Subcutaneous adipose tissue (tissue), 4 donors: ENCODE data around the gene RTN4R. TPM values are rescaled to one million over a fixed set of nuclear protein-coding genes. Genes with fewer than 3 reads are reported as not detected.

Experiments
- total RNA-seq, 4 donors: library from RNA; depleted of rRNA; stranded (reverse); fragments of >200 nt; gene quantifications; one replicate each; pipeline ENCODE4 v1.1.0, GENCODE V29; 2016
- TF ChIP-seq, protein P1 (sequence below): fragments of 450-650 bp; IDR thresholded peaks from one replicate; pipeline ENCODE4 v1.5.1; 2016; ENCODE audit warnings: low read depth, mild to moderate bottlenecking, control low read depth, antibody characterized with exemption, moderate library complexity

RTN4R gene
- total RNA-seq, 4 donors from 2014 or later, result 0.68 to 0.82 TPM; not detected in 2

DNA sequence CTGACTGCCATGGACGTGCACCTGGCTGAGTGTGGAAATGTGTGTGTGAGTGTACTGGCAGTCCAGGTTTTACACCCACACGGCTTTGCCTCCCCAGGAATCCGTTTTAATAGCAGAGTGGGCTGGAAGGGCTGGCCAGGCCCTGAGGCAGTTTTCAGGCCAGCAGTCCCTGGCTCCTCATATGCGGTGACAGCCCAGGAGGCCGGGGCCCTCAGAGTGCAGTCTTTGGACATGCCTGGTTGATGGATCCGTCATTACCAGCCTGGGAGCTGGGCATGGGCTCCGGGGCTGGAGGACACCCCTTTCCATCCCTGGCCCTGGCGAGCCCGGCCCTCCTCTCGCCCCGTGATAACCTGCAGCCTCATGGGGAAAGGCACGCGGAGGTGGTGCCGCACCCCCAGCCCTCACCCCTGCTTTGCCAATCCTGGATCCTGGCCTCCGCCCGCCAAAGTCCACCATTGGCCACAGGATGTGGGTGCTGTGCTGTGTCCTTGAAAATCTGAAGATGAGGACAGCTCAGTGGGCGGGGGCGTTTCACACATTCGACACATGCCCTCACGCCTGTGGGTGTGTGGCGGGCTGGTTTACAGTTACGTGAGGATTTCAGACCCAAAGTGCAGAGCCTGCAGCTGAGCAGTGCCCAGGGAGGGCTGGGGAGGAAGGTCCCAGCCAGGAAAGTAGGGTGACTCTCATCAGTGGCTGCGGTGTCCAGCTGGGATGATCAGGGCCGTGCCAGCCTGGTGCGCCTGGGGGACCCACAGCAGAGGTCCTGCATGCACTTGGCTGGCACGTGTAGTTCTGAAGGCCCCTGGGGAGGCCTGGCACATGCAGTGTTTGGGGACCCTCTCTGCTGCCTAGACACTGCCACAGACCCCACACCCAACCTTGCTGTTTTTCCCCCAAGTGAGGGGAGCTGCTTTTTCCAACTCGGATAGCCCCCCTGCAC lies 55.1 kb downstream of the RTN4R start:
- TF ChIP-seq, protein P1, sequence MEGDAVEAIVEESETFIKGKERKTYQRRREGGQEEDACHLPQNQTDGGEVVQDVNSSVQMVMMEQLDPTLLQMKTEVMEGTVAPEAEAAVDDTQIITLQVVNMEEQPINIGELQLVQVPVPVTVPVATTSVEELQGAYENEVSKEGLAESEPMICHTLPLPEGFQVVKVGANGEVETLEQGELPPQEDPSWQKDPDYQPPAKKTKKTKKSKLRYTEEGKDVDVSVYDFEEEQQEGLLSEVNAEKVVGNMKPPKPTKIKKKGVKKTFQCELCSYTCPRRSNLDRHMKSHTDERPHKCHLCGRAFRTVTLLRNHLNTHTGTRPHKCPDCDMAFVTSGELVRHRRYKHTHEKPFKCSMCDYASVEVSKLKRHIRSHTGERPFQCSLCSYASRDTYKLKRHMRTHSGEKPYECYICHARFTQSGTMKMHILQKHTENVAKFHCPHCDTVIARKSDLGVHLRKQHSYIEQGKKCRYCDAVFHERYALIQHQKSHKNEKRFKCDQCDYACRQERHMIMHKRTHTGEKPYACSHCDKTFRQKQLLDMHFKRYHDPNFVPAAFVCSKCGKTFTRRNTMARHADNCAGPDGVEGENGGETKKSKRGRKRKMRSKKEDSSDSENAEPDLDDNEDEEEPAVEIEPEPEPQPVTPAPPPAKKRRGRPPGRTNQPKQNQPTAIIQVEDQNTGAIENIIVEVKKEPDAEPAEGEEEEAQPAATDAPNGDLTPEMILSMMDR, result no peak

DNA sequence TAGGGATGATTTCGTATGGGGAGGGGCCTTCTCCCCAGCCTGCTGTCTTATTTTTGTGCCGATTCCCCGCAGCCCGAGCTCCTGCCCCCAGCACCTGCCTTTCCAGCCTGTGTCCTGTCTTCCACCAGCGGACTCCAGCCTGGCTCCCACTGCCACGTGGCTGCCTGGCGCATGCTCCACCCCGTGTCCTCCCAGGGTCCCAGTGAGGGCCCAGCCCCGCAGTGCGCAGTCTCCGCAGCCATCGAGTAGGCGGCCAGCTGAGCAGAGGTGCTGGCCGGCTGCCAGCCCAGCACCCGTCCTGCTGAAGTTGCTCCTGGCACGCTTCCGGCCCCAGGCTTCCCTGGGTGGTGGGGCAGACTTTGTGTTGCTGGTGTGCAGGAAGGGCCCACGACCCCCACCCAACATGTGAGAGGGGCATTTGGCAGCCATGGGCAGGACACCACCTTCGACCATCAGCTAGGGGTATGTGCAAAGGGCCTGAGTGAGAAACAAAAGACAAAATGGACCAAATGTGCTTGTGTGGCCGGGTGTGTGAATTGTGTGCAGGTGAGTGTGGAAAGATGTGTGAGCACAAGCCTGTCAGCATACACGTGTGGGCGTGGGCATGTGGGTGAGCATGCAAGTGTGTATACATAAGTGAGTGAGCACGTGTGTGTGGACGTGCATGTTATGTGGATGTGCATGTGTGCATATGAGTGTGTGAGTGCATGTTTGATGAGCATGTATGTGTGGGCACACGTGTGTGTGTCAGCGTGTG lies 55.9 kb downstream of the RTN4R start:
- TF ChIP-seq, protein P1, result no peak

DNA sequence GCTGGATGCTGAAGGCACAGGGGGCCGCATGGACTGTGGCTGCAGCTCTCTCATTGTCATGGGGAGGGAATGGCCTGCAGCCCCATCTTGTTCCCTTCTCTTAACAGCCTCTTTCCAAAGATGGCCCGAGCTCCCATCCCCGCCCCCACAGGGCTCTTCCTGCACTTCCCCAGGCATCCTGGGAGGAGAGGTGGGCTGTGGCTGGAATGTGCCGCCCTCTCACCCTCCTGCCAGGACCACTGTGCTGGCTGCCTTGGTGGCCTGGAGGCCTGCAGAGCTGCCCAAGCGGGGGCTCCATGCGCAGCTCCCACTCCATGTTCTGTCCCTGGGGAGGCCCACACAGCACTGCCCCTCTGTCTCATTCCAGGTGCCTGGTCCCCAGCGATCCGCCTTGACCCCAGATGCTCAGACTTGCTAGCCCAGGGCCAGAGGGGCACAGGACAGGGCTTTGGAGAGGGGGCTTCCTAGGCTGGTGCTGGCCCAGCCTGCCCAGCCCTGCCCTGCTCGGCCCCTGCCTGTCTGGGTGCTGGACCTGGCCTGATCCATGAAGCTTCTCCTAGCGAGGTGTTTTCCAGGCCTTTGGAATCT lies 56.6 kb downstream of the RTN4R start:
- TF ChIP-seq, protein P1, result no peak

DNA sequence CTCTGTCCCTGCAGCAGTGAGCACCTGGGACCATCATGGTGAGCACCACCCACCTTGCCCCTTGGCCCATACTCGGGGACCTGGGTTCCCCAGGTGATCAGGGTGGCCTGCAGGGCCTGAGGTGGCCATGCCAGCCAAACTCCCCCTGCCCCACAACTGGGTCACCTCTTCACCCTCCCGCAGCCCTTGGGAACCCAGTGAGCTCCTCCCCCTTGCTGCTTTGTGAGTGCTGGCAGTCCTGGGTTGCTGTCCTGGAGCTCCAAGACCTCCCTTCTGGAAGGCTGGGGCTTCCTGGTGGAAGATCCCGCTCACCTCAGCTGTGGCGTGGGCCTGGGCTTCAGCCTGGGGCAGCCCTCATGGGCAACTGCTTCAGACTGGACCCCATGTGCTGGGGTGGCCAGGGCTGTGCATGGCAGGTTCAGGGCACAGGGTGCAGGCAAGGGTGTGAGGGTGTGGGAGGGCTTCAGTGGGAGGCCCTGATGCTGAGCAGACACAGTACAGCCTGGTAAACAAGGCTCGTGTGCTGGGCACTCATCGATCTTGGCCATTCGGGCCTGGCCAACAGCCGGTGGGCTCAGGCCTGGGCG lies 57.6 kb downstream of the RTN4R start:
- TF ChIP-seq, protein P1, result no peak

DNA sequence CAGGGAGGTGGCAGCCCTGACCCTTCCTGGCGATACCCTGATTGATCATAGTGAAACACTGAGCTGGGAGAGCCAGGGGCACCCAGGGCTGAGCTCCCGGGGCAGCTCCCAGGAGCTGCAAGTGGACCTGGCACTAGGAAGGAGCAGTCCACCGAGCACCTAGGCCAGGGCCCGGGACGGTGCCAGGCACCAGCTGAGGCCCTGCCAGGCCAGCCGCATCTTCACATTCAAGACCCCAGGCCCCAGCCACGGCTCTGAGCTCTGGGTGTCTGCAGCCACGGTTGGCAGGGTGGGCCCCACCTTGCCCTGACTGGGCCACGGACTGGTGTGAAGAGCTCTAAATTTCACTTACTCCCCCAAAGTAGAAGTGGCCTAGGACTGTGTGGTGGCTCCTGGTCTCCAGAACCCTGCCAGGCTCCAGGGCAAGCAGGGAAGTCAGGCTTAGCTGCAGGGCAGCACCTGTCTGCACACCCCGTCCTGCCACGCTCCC lies 58.3 kb downstream of the RTN4R start:
- TF ChIP-seq, protein P1, result no peak

DNA sequence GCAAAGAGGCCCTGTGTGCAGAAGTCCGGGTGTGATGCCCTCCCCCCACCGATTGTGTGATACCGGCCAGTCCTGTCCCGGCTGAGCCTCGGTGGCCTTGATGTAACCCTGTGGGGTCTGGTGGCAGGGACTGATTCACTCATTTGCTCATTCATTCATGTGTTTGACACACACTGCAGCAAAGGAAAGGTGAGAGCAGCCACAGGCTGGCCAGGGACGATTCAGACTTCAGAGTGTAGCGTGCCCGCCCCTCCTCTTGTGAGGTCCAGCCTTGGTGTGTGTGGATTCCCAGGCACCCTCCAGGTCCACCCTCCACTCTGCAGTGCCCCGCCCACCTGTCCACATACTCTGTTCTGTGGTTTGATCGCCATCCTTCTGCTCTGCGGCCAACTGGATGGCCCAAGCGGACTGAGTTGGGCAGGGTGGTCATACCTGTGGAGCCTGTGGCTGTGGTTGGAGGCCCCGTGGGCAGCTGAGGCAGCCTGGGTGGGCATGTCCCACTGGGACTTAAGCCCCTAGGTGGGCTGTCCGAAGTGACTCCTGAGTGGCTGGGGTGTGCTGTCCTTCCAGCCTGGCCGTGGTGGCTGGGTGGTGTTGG lies 59.3 kb downstream of the RTN4R start:
- TF ChIP-seq, protein P1, result no peak
